Mucosa of rectum (tissue), 2 donors: Measurements from ENCODE around the gene ANO9.
"Not testable (repeated sequence)": the region's sequence is repeated elsewhere in the genome, so short reads cannot be mapped to it uniquely, and the experiment has no call there.

Experiments
- H3K27ac ChIP-seq, 2 donors: one replicate each; pipeline ENCODE4 v1.7.0; 2013; ENCODE audit warnings: inconsistent platforms in 2 of 2, low read depth in 2 of 2, low read length in 2 of 2
- H3K27me3 ChIP-seq, 2 donors: one replicate each; pipeline ENCODE4 v1.7.0; 2013; ENCODE audit warnings: low read length in 2 of 2; ENCODE audit not compliant: control insufficient read depth in 2 of 2, insufficient read depth in 2 of 2
- H3K36me3 ChIP-seq, 2 donors: one replicate each; pipeline ENCODE4 v1.7.0; 2013; ENCODE audit warnings: low read length in 2 of 2; ENCODE audit not compliant: control insufficient read depth in 2 of 2, insufficient read depth in 2 of 2
- H3K4me1 ChIP-seq, 2 donors: one replicate each; pipeline ENCODE4 v1.7.0; 2013; ENCODE audit warnings: low read length in 2 of 2, mild to moderate bottlenecking in 1 of 2; ENCODE audit not compliant: control insufficient read depth in 2 of 2, insufficient read depth in 2 of 2
- H3K4me3 ChIP-seq, 2 donors: one replicate each; pipeline ENCODE4 v1.7.0; 2013; ENCODE audit warnings: low read length in 2 of 2
- H3K9ac ChIP-seq, 2 donors: one replicate each; pipeline ENCODE4 v1.7.0; 2013; ENCODE audit warnings: low read length in 2 of 2, low read depth in 1 of 2, mild to moderate bottlenecking in 1 of 2
- H3K9me3 ChIP-seq, 2 donors: one replicate each; pipeline ENCODE4 v1.7.0; 2013; ENCODE audit warnings: low read length in 2 of 2; ENCODE audit not compliant: control insufficient read depth in 2 of 2
- donor health status: healthy.
- donor health status: Normal muscosa, but diverticular disease.

The ANO9 gene

DNA sequence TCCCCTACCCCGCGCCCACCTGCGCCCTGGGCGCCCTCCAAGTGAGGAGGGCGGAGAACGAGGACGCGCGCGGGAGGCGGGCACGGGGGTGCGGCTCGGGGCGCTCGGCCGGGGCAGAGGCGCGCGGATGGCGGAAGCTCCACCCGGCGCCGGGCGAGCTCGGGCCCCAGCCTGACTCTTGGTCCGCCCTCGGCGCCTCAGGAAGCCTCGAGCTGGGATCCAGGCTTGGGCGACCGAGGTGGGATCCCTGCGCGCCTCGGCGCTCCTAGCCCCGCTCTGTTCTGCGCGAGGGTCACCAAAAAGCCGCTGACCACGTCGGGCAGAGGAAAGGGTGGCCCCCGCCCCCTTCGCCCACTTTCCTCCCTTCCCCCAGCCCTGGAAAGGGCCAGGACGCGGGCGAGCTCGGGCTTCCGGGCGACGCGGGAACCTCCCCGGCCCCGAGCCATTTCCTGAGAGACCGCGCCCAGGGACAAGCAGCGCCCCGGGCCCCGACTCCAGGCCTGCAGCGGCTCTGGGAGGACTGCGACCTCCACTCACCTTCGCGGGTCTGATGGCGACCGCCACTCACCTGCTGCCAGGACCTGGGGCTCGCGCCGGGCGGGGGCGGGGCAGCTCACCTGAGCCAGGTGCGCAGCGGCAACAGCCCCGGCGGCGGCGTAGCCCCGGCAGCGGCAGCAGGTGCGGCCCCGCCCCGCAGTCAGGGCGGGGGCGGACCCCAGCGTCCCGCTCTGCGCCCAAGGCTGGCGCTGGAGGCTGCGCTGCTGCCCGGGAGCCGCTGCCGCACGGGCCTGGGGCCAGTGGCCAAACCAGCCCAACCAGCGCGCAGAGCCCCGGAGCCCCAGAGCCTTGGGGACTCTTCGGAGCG lies 24.8 kb downstream of the ANO9 start:
- Histone ChIP-seq H3K4me3 (peak overlapping the region; percentile 66 to 71), H3K27me3 (no peaks in the 10 kb centered on the region), H3K9me3 (no peaks in the 10 kb centered on the region), H3K27ac (peak overlapping the region; percentile 92 to 95), H3K4me1 (peaks cover 14 to 18% of the 10 kb centered on the region in 2 donors), H3K36me3 (no peaks in the 10 kb centered on the region), H3K9ac (peak overlapping the region; percentile 75 to 94)

DNA sequence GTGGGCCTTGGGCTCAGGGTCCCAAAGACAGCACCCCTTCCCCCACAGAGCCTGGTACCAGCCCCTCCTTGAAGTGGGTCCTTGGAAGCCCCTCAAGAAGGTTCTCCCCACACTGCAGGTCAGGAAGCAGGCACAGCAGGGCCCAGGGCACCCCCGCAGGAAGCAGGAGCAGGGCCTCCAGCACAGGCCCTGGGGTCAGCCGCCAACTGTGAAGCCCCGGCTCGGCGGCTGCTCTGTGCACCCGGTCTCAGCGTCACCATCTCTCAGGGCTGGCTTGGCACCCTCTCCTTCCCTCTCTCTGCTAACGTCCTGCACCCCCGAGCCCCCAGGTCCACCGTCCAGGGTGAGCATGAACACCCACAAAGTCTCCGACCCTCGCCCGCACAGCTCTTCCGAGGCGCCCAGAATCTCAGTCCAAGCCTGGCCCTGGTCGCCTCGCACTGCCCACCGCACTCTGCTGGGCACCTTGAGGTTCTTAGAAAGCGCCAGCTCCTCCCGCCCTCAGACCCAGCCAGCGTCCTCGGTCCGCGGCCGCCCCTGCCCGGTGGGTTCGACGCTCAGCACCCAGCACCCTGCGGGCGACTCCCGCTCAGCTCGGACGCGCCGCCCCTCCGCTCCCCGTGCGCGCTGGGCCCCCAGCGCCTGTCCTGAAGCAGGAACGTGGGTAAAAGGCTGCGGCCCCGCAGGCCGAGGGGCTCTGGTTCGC lies 25.6 kb downstream of the ANO9 start:
- peaks cover 14 to 18% of the 10 kb centered on the region in 2 donors for H3K4me1 ChIP-seq
- H3K9me3 ChIP-seq, result no peaks in the 10 kb centered on the region
- H3K27ac ChIP-seq, result peak overlapping the region; percentile 92 to 95
- no peaks in the 10 kb centered on the region for H3K27me3 ChIP-seq
- no peaks in the 10 kb centered on the region for H3K36me3 ChIP-seq
- H3K9ac ChIP-seq, result peak overlapping the region; percentile 68 to 94
- H3K4me3 ChIP-seq, result peak overlapping the region; percentile 66 to 71

DNA sequence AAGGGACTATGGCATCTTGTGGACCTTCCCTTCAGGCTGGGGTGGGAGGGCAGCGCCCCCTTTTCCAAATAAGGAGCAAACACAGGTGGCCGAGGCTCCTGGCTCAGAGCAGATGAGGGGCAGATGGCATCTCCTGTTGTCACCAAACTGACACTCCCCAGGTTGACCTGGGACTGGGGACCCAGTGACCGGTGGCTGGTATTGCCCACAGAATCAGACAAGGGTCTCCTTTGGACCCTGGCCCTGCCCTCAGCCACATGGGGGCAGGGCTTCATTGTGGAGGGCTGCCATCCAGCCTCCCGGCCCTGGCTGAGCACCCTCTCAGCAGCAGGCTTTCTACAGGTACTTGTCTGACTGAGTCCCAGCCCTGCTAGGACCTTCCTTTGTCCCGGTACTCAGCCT lies 26.2 kb downstream of the ANO9 start:
- H3K9ac ChIP-seq, result peak overlapping the region; percentile 68 to 94
- no peaks in the 10 kb centered on the region for H3K36me3 ChIP-seq
- no peaks in the 10 kb centered on the region for H3K27me3 ChIP-seq
- peaks cover 14 to 18% of the 10 kb centered on the region in 2 donors for H3K4me1 ChIP-seq
- H3K4me3 ChIP-seq, result peak overlapping the region; percentile 66 to 71
- H3K9me3 ChIP-seq, result no peaks in the 10 kb centered on the region
- H3K27ac ChIP-seq, result peak overlapping the region; percentile 92 to 95

DNA sequence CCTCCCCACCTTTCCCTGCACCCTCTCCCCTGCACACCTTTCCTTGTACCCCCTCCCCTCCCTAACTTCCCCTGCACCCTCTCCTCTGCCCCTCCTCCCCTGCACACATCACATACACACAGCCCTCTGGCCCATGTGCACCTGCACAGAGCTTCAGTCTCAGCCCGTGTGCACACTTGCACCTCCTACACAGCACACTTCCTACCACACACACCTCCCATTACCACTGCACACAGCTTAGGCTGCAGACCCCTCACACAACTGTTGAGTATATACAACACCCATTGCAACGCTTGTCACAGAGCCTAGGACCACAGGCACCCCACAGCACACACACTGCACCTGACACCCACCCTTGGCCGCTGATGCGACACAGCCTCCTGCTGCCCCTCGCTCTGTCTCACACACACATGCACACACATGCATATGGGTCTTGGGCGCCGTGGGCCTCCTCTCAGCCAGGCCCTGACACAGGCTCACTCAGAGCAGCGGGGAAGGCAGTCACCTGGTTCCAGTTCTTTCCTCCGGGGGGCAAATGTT lies 27.4 kb downstream of the ANO9 start:
- no peaks in the 10 kb centered on the region for H3K9me3 ChIP-seq
- H3K4me1 ChIP-seq, result peaks cover 14 to 18% of the 10 kb centered on the region in 2 donors
- H3K4me3 ChIP-seq, result peak overlapping the region; percentile 56 to 71
- H3K27me3 ChIP-seq, result no peaks in the 10 kb centered on the region
- no peaks in the 10 kb centered on the region for H3K36me3 ChIP-seq
- H3K9ac ChIP-seq, result peak overlapping the region; percentile 23 to 63
- H3K27ac ChIP-seq, result peak overlapping the region in 1 of 2 donors; percentile 56

DNA sequence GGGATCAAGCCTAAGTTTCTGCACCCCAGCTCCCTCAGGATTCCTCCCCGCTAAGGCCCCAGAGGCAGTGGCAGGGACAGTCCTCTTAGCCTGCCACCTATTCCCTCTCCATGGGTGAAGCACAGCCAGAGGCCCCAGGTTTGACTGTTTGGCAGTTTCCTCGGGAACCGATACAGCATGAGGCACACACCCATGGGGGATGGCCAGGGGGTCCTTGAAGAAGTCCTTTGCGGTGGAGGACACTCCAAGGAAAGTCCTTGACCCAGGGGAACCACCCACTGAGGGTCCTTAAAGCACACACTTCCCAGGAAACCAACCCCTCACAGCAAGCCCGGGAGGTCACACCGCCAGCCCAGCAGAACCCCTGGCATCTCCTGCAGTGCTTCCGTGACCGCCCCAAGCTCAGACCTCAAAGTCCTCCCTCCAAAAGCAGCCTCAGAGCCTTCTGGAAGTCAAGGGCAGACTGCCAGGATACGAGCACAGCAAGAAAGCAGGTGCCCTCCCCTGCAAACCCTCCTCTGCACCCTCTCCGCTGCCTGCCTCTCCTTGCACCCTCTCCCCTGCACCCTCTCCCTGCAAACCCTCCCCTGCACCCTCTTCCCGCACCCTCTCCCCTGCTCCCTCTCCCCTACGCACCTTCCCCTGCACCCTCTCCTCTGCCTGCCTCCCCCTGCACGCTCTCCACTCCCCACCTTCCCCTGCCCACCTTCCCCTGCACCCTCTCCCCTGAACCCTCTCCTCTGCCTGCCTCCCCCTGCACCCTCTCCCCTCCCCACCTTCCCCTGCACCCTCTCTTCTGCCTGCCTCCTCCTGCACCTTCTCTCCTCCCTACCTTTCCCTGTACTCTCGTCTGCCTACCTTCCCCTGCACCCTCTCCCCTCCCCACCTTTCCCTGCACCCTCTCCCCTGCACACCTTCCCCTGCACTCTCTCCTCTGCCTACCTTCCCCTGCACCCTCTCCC lies 28.4 kb downstream of the ANO9 start:
- Histone ChIP-seq H3K27me3 (no peaks in the 10 kb centered on the region), H3K4me1 (peaks cover 14 to 18% of the 10 kb centered on the region in 2 donors), H3K27ac (no peak overlapping the region), H3K36me3 (no peaks in the 10 kb centered on the region), H3K9ac (no peak overlapping the region), H3K4me3 (peak overlapping the region in 1 of 2 donors; percentile 16), H3K9me3 (no peaks in the 10 kb centered on the region)

DNA sequence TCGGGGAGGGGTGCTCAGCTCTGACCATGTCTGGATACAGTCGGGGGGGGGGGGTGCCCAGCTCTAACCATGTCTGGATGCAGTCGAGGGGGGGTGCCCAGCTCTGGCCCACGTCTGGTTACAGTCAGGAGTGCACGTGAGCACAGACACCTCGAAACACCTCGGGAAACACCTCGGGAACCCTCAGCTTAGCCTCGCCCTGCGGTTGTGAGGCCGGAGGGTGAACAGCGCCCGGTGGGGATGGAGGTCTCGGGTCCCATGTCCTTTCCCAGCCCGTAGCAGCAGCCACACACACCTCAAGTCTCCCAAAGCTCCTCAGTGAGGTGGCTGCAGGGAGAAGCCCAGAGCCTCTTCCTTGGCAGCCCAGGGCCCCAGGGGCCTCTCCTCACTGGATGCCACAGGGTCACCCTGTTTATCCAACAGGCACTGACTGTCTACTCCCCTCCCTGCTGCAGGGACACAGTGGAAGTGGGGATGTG lies 29.1 kb downstream of the ANO9 start:
- Histone ChIP-seq H3K4me3 (no peak overlapping the region), H3K36me3 (no peaks in the 10 kb centered on the region), H3K9me3 (no peaks in the 10 kb centered on the region), H3K27me3 (no peaks in the 10 kb centered on the region), H3K4me1 (peaks cover 16 to 18% of the 10 kb centered on the region in 2 donors), H3K27ac (no peak overlapping the region), H3K9ac (no peak overlapping the region)

DNA sequence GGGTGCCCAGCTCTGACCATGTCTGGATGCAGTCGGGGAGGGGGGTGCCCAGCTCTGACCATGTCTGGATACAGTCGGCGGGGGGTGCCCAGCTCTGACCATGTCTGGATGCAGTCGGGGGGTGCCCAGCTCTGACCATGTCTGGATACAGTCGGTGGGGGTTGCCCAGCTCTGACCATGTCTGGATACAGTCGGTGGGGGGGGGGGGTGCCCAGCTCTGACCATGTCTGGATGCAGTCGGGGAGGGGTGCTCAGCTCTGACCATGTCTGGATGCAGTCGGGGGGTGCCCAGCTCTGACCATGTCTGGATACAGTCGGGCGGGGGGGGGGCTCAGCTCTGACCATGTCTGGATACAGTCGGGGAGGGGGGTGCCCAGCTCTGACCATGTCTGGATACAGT lies 30.3 kb downstream of the ANO9 start:
- H3K4me1 ChIP-seq, result peaks cover 23 to 26% of the 10 kb centered on the region in 2 donors
- H3K9ac ChIP-seq, H3K27me3 ChIP-seq, H3K4me3 ChIP-seq, H3K36me3 ChIP-seq, H3K9me3 ChIP-seq, H3K27ac ChIP-seq: not testable (repeated sequence)

DNA sequence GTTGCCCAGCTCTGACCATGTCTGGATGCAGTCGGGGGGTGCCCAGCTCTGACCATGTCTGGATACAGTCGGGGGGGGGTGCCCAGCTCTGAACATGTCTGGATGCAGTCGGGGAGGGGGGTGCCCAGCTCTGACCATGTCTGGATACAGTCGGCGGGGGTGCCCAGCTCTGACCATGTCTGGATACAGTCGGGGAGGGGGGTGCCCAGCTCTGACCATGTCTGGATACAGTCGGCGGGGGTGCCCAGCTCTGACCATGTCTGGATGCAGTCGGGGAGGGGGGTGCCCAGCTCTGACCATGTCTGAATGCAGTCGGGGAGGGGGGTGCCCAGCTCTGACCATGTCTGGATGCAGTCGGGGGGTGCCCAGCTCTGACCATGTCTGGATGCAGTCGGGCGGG lies 31.1 kb downstream of the ANO9 start:
- not testable (repeated sequence) for H3K27ac ChIP-seq, H3K36me3 ChIP-seq, H3K27me3 ChIP-seq, H3K9me3 ChIP-seq, H3K9ac ChIP-seq, H3K4me3 ChIP-seq
- H3K4me1 ChIP-seq, result peaks cover 26 to 27% of the 10 kb centered on the region in 2 donors

DNA sequence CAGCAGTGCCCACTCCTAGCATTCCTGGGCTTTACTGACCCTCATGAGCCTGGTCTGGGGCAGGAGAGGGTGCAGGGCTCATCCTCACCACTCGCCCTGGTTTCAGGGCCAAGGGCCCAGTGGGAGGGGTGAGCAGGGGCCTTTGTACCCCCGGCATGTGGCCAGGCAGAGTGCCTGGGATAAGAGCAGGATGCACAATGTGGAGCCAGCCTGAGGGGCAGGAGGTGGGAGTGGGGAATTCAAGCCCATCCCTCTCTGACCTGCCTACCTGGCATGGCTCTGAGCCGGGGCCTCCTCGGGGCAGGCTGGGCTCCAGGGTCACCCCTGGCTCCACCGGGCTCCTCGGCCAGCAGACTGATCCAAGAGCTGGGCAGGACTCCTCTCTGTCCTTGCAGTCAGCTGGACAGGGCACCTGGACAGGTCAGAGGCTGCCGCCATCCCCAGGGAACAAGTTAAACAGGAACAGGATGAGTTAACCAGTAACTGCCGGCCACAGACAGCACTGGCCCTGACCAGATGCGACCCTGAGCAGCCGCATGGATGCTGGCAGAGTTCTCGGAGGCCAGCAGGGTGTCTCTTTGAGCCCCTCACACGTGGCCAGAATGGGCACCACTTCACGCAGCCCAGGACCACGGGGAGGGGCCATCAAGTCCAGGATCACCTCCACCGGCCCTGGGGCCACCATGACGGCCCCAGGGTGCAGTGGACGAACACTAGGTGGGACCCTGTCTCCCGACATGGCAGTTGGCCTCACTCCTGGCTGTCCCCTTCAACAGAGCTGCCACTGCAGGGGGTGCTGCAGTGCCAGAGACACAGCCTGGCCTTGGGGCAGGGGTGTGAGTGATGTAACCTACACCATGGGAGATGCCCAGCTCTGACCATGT lies 32.0 kb downstream of the ANO9 start:
- peaks cover 19 to 20% of the 10 kb centered on the region in 2 donors for H3K4me1 ChIP-seq
- H3K9me3 ChIP-seq, result no peaks in the 10 kb centered on the region
- H3K27me3 ChIP-seq, result no peaks in the 10 kb centered on the region
- no peak overlapping the region for H3K27ac ChIP-seq
- H3K36me3 ChIP-seq, result peaks cover 0 to 2% of the 10 kb centered on the region in 2 donors
- no peak overlapping the region for H3K4me3 ChIP-seq
- H3K9ac ChIP-seq, result no peak overlapping the region
